H1 (cell line): ENCODE data around the gene MED16. TPM values are rescaled to one million over a fixed set of nuclear protein-coding genes. Genes with fewer than 3 reads are reported as not detected.

Source experiments
- CTCF ChIA-PET: fragments of 300-600 bp; sonication (Branson Sonifier 250); formaldehyde crosslinking; loops from one replicate; lab custom pipeline; 2021; ENCODE audit not compliant: partially characterized antibody; lab: Charles Lee
- POLR2A ChIA-PET: fragments of 300-600 bp; sonication (Branson Sonifier 250); formaldehyde crosslinking; loops from one replicate; lab custom pipeline; 2021; ENCODE audit warnings: inconsistent platforms; ENCODE audit not compliant: partially characterized antibody; lab: Charles Lee
- DNase-seq, 2 experiments: peaks; one replicate each; pipeline versions ENCODE4 v3.0.0 to v3.0.0-alpha.2; 2010 to 2022; ENCODE audit warnings: low spot score in 2 of 2, low read depth in 1 of 2, mixed read lengths in 1 of 2
- FAIRE-seq: peaks from 2 replicates; lab custom pipeline; 2011; peaks lifted over from hg19 to GRCh38; lab: Jason Lieb, UNC
- H2AFZ ChIP-seq: 2 replicates; pipeline ENCODE4 v1.8.1; 2012; ENCODE audit warnings: low read length, inconsistent platforms
- H2AK5ac ChIP-seq: 2 replicates; pipeline ENCODE4 v1.6.1; 2013; ENCODE audit warnings: low read depth, low read length
- H2BK120ac ChIP-seq: replicated peaks from 2 replicates; pipeline ENCODE3; 2013; ENCODE audit warnings: low read depth, low read length, inconsistent platforms
- H2BK12ac ChIP-seq: 2 replicates; pipeline ENCODE4 v1.6.1; 2013; ENCODE audit warnings: low read depth, low read length
- H2BK15ac ChIP-seq: 2 replicates; pipeline ENCODE4 v1.6.1; 2013; ENCODE audit warnings: low read length
- H2BK20ac ChIP-seq: 2 replicates; pipeline ENCODE4 v1.6.1; 2013; ENCODE audit warnings: low read length
- H2BK5ac ChIP-seq: 2 replicates; pipeline ENCODE4 v1.6.1; 2013; ENCODE audit warnings: low read depth, low read length
- H3K14ac ChIP-seq: 2 replicates; pipeline ENCODE4 v1.6.1; 2013; ENCODE audit warnings: inconsistent platforms; ENCODE audit not compliant: insufficient read length
- H3K18ac ChIP-seq: 2 replicates; pipeline ENCODE4 v1.6.1; 2013; ENCODE audit warnings: low read length; ENCODE audit errors: extremely low read depth
- H3K23ac ChIP-seq: 2 replicates; pipeline ENCODE4 v1.6.1; 2013; ENCODE audit warnings: inconsistent platforms; ENCODE audit not compliant: insufficient read length
- H3K23me2 ChIP-seq: 2 replicates; pipeline ENCODE4 v1.6.1; 2013; ENCODE audit warnings: low read depth, low read length
- H3K27ac ChIP-seq: 2 replicates; pipeline ENCODE4 v1.6.1; 2011; ENCODE audit warnings: low read depth, low read length, inconsistent platforms
- H3K27me3 ChIP-seq, 4 experiments: replicated peaks in 1 of 4; 1 replicate in 1 of 4; 2 replicates in 3 of 4; pipeline versions ENCODE4 v1.6.1 to v1.8.1; 2011 to 2013; ENCODE audit warnings: low read length in 3 of 4, mild to moderate bottlenecking in 3 of 4, inconsistent platforms in 2 of 4, mixed read lengths in 2 of 4, moderate library complexity in 1 of 4; ENCODE audit not compliant: control insufficient read depth in 3 of 4, insufficient read depth in 3 of 4; ENCODE audit errors: extremely low read depth in 1 of 4
- H3K36me3 ChIP-seq, 4 experiments: 2 replicates each; pipeline versions ENCODE4 v1.6.1 to v1.8.1; 2011 to 2013; ENCODE audit warnings: mild to moderate bottlenecking in 4 of 4, low read length in 3 of 4, moderate library complexity in 2 of 4, control low read depth in 1 of 4, inconsistent platforms in 1 of 4; ENCODE audit not compliant: insufficient read depth in 4 of 4, control insufficient read depth in 2 of 4
- H3K4ac ChIP-seq: replicated peaks from 2 replicates; pipeline ENCODE3; 2013; ENCODE audit warnings: low read length, low read depth, mixed read lengths, inconsistent platforms; ENCODE audit not compliant: insufficient read length
- H3K4me1 ChIP-seq, 4 experiments: replicated peaks in 1 of 4; 1 replicate in 1 of 4; 2 replicates in 3 of 4; pipeline versions ENCODE4 v1.6.1 to v1.8.1; 2011 to 2013; ENCODE audit warnings: low read length in 3 of 4, inconsistent platforms in 2 of 4, mixed read lengths in 1 of 4; ENCODE audit not compliant: insufficient read depth in 4 of 4, control insufficient read depth in 3 of 4
- H3K4me2 ChIP-seq, 2 experiments: 2 replicates each; pipeline versions ENCODE4 v1.6.1 to v1.8.1; 2011 to 2013; ENCODE audit warnings: low read depth in 2 of 2, low read length in 2 of 2, control low read depth in 1 of 2, inconsistent platforms in 1 of 2, mild to moderate bottlenecking in 1 of 2; ENCODE audit not compliant: insufficient read depth in 1 of 2
- H3K4me3 ChIP-seq, 4 experiments: fragments of 200-600, 300-600 bp in 1 of 4; sonication (generic), shearing (Covaris generic), sonication (Bioruptor Twin) in 1 of 4; 2 replicates each; pipeline versions ENCODE4 v1.5.1 to v1.8.1; 2011 to 2016; ENCODE audit warnings: low read length in 4 of 4, low read depth in 3 of 4, control low read depth in 2 of 4, inconsistent platforms in 2 of 4, mild to moderate bottlenecking in 2 of 4, mixed read lengths in 1 of 4, moderate library complexity in 1 of 4; ENCODE audit not compliant: insufficient read depth in 2 of 4; ENCODE audit errors: extremely low read depth in 1 of 4
- H3K56ac ChIP-seq: replicated peaks from 2 replicates; pipeline ENCODE3; 2013; ENCODE audit warnings: low read depth, mild to moderate bottlenecking, mixed read lengths, low read length, inconsistent platforms; ENCODE audit not compliant: insufficient read length
- H3K79me1 ChIP-seq: 2 replicates; pipeline ENCODE4 v1.6.1; 2013; ENCODE audit warnings: low read depth, low read length, control low read depth
- H3K79me2 ChIP-seq, 2 experiments: 2 replicates each; pipeline versions ENCODE4 v1.6.1 to v1.8.1; 2012 to 2013; ENCODE audit warnings: low read length in 2 of 2, mild to moderate bottlenecking in 2 of 2, inconsistent platforms in 1 of 2; ENCODE audit not compliant: insufficient read depth in 2 of 2, control insufficient read depth in 1 of 2
- H3K9ac ChIP-seq, 4 experiments: replicated peaks in 1 of 4; 1 replicate in 1 of 4; 2 replicates in 3 of 4; pipeline versions ENCODE4 v1.6.1 to v1.8.1; 2011 to 2013; ENCODE audit warnings: low read depth in 3 of 4, low read length in 3 of 4, control low read depth in 2 of 4, mild to moderate bottlenecking in 2 of 4, moderate library complexity in 2 of 4, inconsistent platforms in 1 of 4; ENCODE audit errors: extremely low read depth in 1 of 4
- H3K9me3 ChIP-seq, 2 experiments: 2 replicates each; pipeline versions ENCODE4 v1.6.1 to v1.8.1; 2012 to 2013; ENCODE audit warnings: mild to moderate bottlenecking in 2 of 2, moderate library complexity in 2 of 2, control low read depth in 1 of 2, inconsistent platforms in 1 of 2, low read depth in 1 of 2, low read length in 1 of 2, mixed read lengths in 1 of 2; ENCODE audit not compliant: insufficient read depth in 2 of 2
- H4K20me1 ChIP-seq, 2 experiments: replicated peaks in 1 of 2; 2 replicates each; pipeline versions ENCODE3 to v1.8.1; 2011 to 2013; ENCODE audit warnings: inconsistent platforms in 2 of 2, low read length in 2 of 2, mild to moderate bottlenecking in 1 of 2; ENCODE audit not compliant: insufficient read depth in 2 of 2, control insufficient read depth in 1 of 2
- H4K5ac ChIP-seq: 2 replicates; pipeline ENCODE4 v1.6.1; 2013; ENCODE audit warnings: low read length, low read depth, mixed read lengths, inconsistent platforms; ENCODE audit not compliant: insufficient read length
- H4K8ac ChIP-seq: 2 replicates; pipeline ENCODE4 v1.8.0; 2013; ENCODE audit warnings: mild to moderate bottlenecking, moderate library complexity, low read length, inconsistent platforms; ENCODE audit not compliant: insufficient read depth; ENCODE audit errors: extremely low read depth
- H4K91ac ChIP-seq: replicated peaks from 2 replicates; pipeline ENCODE3; 2013; ENCODE audit warnings: low read length, mixed read lengths, inconsistent platforms; ENCODE audit not compliant: insufficient read length
- BRCA1 ChIP-seq: IDR thresholded peaks from 2 replicates; pipeline ENCODE4 v1.6.1; 2012; ENCODE audit warnings: low read depth, low read length, improper control_type of control experiment
- CEBPB ChIP-seq: IDR thresholded peaks from 2 replicates; pipeline ENCODE4 v1.6.1; 2012; ENCODE audit warnings: low read depth, low read length
- E2F6 ChIP-seq: IDR thresholded peaks from 2 replicates; pipeline ENCODE4 v1.6.1; 2012; ENCODE audit warnings: inconsistent platforms
- EZH2 ChIP-seq: fragments of 200-600 bp; sonication (generic); IDR thresholded peaks from 2 replicates; pipeline ENCODE4 v1.7.1; 2012; ENCODE audit warnings: low read depth, mild to moderate bottlenecking, moderate library complexity, low read length, inconsistent platforms; ENCODE audit not compliant: severe bottlenecking
- HDAC2 ChIP-seq, 2 experiments: fragments of 300-600 bp in 1 of 2; sonication (generic) in 1 of 2; IDR thresholded peaks; 2 replicates each; pipeline ENCODE4 v1.6.1; 2011 to 2012; ENCODE audit warnings: low read depth in 2 of 2, low read length in 2 of 2, mild to moderate bottlenecking in 2 of 2, moderate library complexity in 2 of 2, borderline replicate concordance in 1 of 2, inconsistent platforms in 1 of 2
- NRF1 ChIP-seq: IDR thresholded peaks from 2 replicates; pipeline ENCODE4 v1.6.1; 2011; ENCODE audit warnings: mild to moderate bottlenecking, low read depth, low read length, improper control_type of control experiment
- RFX5 ChIP-seq: IDR thresholded peaks from 2 replicates; pipeline ENCODE4 v1.6.1; 2011; ENCODE audit warnings: low read depth, low read length, improper control_type of control experiment, borderline replicate concordance
- WGBS, 2 experiments: shearing (Covaris generic) in 1 of 2; methylation state at CpG; one replicate each; pipeline versions ENCODE4 v1.1.6 to v1.1.7; 2013 to 2015; ENCODE audit warnings: low lambda C conversion rate in 2 of 2, mixed read lengths in 2 of 2, inconsistent platforms in 1 of 2, low coverage in 1 of 2, missing lambda C conversion rate in 1 of 2; ENCODE audit not compliant: insufficient replicate concordance in 2 of 2, insufficient coverage in 1 of 2, insufficient read length in 1 of 2; ENCODE audit errors: extremely low coverage in 1 of 2, missing lambda C conversion rate in 1 of 2; 5-methylcytosine and 5-hydroxymethylcytosine counted together
- polyA plus RNA-seq, 7 experiments: library from polyadenylated mRNA; depleted of rRNA in 3 of 7; stranded (reverse) in 5 of 7; unstranded in 2 of 7; fragments of >200 nt in 5 of 7; fragments of 200-250 nt in 2 of 7; gene quantifications; 1 replicate in 5 of 7; 2 replicates in 1 of 7; 4 replicates in 1 of 7; pipeline versions ENCODE4 v1.2.1 to v1.2.3, GENCODE V29; 2011 to 2013; ENCODE audit warnings: missing spikeins in 2 of 7, mixed read lengths in 2 of 7
- total RNA-seq: library from RNA; stranded (reverse); fragmentation: NEBNext Ultra II Directional; extraction: Animal tissue kit (Norgen Biotek cat#: 25700); gene quantifications from 2 replicates; pipeline ENCODE4 v1.2.1, GENCODE V29; 2021

Gene MED16
- total and polyA plus RNA-seq, 2 of the 8 experiments (the other 6 are each of a cell fraction or from before 2014, with no cell fraction given): 51.0 to 67.2 TPM

DNA sequence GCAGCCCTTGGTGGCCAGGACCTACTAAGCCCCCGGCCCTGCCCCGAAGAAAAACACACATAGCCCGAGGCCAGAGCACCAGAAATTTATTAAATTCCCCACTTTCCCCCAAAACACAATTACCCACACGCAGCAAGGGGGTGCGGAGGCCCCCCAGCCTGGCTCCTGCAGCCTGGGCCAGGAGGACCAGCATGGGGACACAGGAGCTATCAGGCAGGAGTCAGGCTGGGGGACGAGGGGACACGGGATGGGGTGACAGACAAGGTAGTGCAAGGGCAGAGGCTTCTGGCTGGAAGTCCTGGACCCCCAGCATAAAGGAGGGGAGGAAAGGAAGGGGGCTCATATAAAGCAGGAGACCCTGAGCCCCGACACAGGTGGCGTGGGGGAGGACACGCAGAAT lies 3.4 kb upstream of the MED16 start:
- no peaks in the 10 kb centered on the region for H3K9me3 ChIP-seq
- no peak overlapping the region for H3K23ac ChIP-seq
- H2AK5ac ChIP-seq: no peak overlapping the region
- H3K27me3 ChIP-seq: no peaks in the 10 kb centered on the region
- DNase-seq: no peak
- no peak overlapping the region for H2BK15ac ChIP-seq
- peaks cover 0 to 13% (median 2%) of the 10 kb centered on the region in 4 experiments; a peak in 2 of 8 replicates for H3K36me3 ChIP-seq
- no peak for FAIRE-seq
- no peak overlapping the region for H2BK12ac ChIP-seq
- no peak overlapping the region for H3K9ac ChIP-seq
- H4K5ac ChIP-seq: no peak overlapping the region
- ChIA-PET POLR2A (interaction anchor here (1.3 to 1.9 kb wide), 3 partner anchors 9 to 25 kb away, joined by 4 to 5 read pairs (median 5); no protein-coding TSS in a partner anchor), CTCF (interaction anchor here (0.6 to 2.2 kb wide), 12 partner anchors 8 to 311 kb away, joined by 3 to 9 read pairs (median 4); no protein-coding TSS in a partner anchor)
- WGBS, 2 experiments: 94% methylated on average over 10 of the region's 10 CpGs; no CpG with 5 or more reads in 1 of the 2 experiments
- H3K27ac ChIP-seq: no peak overlapping the region
- H3K18ac ChIP-seq: no peak overlapping the region
- no peak overlapping the region for H2BK5ac ChIP-seq
- no peak overlapping the region for H4K8ac ChIP-seq
- no peak overlapping the region for H3K4me3 ChIP-seq
- no peaks in the 10 kb centered on the region for H3K79me1 ChIP-seq
- no peak overlapping the region for H3K14ac ChIP-seq
- H4K20me1 ChIP-seq: peaks cover 7 to 16% of the 10 kb centered on the region in 2 experiments
- H3K56ac ChIP-seq: no peak overlapping the region
- H3K4ac ChIP-seq: no peak overlapping the region
- no peak overlapping the region for H4K91ac ChIP-seq
- H2BK20ac ChIP-seq: no peak overlapping the region
- H3K4me1 ChIP-seq: peaks cover 0 to 10% (median 5%) of the 10 kb centered on the region in 4 experiments; a peak in 3 of 7 replicates
- H3K79me2 ChIP-seq: no peaks in the 10 kb centered on the region; a peak in 1 of 4 replicates
- H2AFZ ChIP-seq: no peak overlapping the region
- no peak overlapping the region for H2BK120ac ChIP-seq
- no peak overlapping the region for H3K4me2 ChIP-seq
- TF ChIP-seq EZH2 (no peak), NRF1 (no peak), HDAC2 (IDR thresholded peaks at IDR 0.05; ENCODE audit: borderline replicate concordance in 1 of 2, low read depth in 2 of 2, low read length in 2 of 2) (no peak), RFX5 (no peak), E2F6 (no peak), BRCA1 (no peak), CEBPB (no peak)
- H3K23me2 ChIP-seq: peaks cover 6% of the 10 kb centered on the region; the same call in 1 of the 2 replicates
